HepG2 (cell line): Measurements from ENCODE around the gene RAPSN. TPM values are rescaled to one million over a fixed set of nuclear protein-coding genes. Genes with fewer than 3 reads are reported as not detected.

Experiments used
- BRD4 ChIP-seq: sonication (generic); formaldehyde crosslinking; IDR thresholded peaks from 2 replicates; pipeline ENCODE4 v1.4.0; 2020; ENCODE audit warnings: missing genetic modification reagents
- FOSL1 ChIP-seq: sonication (generic); formaldehyde crosslinking; IDR thresholded peaks from 2 replicates; pipeline ENCODE4 v1.9.0; 2021; ENCODE audit warnings: missing genetic modification reagents, borderline replicate concordance
- GFI1 ChIP-seq: sonication (generic); formaldehyde crosslinking; IDR thresholded peaks from 2 replicates; pipeline ENCODE4 v1.5.0; 2020; ENCODE audit warnings: missing genetic modification reagents, mild to moderate bottlenecking, borderline replicate concordance
- KDM3A ChIP-seq: IDR thresholded peaks from 2 replicates; pipeline ENCODE4 v1.6.1; 2018; ENCODE audit warnings: low read depth, missing compliant biosample characterization
- POGZ ChIP-seq: sonication (generic); formaldehyde crosslinking; IDR thresholded peaks from 2 replicates; pipeline ENCODE4 v1.4.0; 2020; ENCODE audit warnings: mild to moderate bottlenecking, missing genetic modification reagents
- SIX4 ChIP-seq: sonication (generic); formaldehyde crosslinking; IDR thresholded peaks from 2 replicates; pipeline ENCODE4 v1.4.0; 2020; ENCODE audit warnings: missing genetic modification reagents
- TBX2 ChIP-seq: sonication (generic); formaldehyde crosslinking; IDR thresholded peaks from 2 replicates; pipeline ENCODE4 v1.5.0; 2020; ENCODE audit warnings: missing genetic modification reagents, mild to moderate bottlenecking, borderline replicate concordance
- ZBTB1 ChIP-seq: sonication (generic); formaldehyde crosslinking; IDR thresholded peaks from 2 replicates; pipeline ENCODE4 v1.4.0; 2020; ENCODE audit warnings: missing genetic modification reagents, borderline replicate concordance
- ZNF781 ChIP-seq: sonication (generic); formaldehyde crosslinking; IDR thresholded peaks from 2 replicates; pipeline ENCODE4 v1.5.1; 2020; ENCODE audit warnings: borderline replicate concordance, mild to moderate bottlenecking, missing genetic modification reagents; ENCODE audit errors: not compliant biosample characterization
- polyA plus RNA-seq, 8 experiments: library from polyadenylated mRNA; depleted of rRNA in 3 of 8; stranded (reverse) in 7 of 8; unstranded in 1 of 8; fragments of >200 nt; fragmentation: Illumina TruSeq in 4 of 8; extraction: Trizol in 4 of 8; gene quantifications; 2 replicates each; pipeline versions ENCODE4 v1.2.1 to v1.2.3, GENCODE V29; 2011 to 2016; ENCODE audit warnings: low read depth in 4 of 8, missing spikeins in 1 of 8, mixed read lengths in 1 of 8; ENCODE audit not compliant: insufficient read depth in 1 of 8
- total RNA-seq, 5 experiments: library from RNA; depleted of rRNA; stranded (reverse); fragments of >200 nt; fragmentation: Illumina TruSeq; extraction: Trizol; gene quantifications; 2 replicates each; pipeline ENCODE4 v1.2.3, GENCODE V29; 2016; ENCODE audit warnings: low read depth in 1 of 5
- TF ChIP-seq, protein P1 (sequence below): sonication (generic); formaldehyde crosslinking; IDR thresholded peaks from 2 replicates; pipeline ENCODE4 v1.4.0; 2020; ENCODE audit warnings: mild to moderate bottlenecking, missing genetic modification reagents
- TF ChIP-seq, protein P2 (sequence below): sonication (generic); formaldehyde crosslinking; IDR thresholded peaks from 2 replicates; pipeline ENCODE4 v1.4.0; 2020; ENCODE audit warnings: missing genetic modification reagents, borderline replicate concordance
- TF ChIP-seq, protein P3 (sequence below): IDR thresholded peaks from 2 replicates; pipeline ENCODE4 v1.6.1; 2016; ENCODE audit warnings: low read depth, missing genetic modification reagents, missing compliant biosample characterization

Gene RAPSN
- total and polyA plus RNA-seq, 2 of the 13 experiments (the other 11 are each of a cell fraction or from before 2014, with no cell fraction given): 0.15 to 1.2 TPM

DNA sequence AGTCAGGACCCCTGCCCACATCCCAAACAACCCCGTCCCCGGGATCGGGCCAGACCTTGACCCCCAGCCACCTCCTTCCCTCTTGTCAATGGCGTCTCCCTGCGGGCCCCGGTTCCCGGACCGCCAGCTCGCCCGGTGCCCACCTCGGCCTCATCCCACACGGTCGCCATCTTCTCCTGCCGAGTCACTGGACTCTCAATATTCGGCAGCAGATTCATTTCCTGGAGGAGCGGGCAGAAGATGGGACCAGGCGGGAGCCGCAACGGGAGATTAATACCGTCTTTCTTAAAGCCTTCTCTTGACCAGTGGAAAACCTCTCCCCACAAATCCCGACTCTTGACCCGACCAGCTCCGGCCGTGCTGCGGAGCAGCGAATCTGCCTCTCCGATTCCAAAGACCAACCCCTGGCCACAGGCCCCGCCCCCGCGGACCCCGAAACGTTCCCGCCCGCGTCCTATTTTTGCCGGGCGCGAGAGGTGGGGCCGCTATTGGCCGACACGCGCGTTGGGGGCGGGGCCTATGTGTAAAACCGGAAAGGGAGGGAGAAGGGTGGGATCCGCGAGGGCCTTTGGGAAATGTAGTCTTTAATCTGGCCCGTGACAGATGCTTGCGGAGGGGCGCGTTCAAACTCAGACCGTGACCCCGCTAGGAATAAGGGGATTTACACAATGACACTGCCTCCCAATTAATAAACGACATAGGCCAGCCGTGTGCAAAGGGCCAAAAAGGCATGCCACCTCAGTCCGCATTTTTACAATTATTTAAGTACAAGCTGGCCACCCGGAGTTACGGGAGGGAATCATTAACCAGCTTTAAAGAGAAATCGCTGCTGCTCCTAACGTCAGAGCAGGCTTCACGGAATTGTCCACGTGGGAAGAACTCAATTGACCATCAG lies 22.6 kb downstream of the RAPSN start, which contains the start of gene PSMC3 (continued):
- TF ChIP-seq, protein P1, sequence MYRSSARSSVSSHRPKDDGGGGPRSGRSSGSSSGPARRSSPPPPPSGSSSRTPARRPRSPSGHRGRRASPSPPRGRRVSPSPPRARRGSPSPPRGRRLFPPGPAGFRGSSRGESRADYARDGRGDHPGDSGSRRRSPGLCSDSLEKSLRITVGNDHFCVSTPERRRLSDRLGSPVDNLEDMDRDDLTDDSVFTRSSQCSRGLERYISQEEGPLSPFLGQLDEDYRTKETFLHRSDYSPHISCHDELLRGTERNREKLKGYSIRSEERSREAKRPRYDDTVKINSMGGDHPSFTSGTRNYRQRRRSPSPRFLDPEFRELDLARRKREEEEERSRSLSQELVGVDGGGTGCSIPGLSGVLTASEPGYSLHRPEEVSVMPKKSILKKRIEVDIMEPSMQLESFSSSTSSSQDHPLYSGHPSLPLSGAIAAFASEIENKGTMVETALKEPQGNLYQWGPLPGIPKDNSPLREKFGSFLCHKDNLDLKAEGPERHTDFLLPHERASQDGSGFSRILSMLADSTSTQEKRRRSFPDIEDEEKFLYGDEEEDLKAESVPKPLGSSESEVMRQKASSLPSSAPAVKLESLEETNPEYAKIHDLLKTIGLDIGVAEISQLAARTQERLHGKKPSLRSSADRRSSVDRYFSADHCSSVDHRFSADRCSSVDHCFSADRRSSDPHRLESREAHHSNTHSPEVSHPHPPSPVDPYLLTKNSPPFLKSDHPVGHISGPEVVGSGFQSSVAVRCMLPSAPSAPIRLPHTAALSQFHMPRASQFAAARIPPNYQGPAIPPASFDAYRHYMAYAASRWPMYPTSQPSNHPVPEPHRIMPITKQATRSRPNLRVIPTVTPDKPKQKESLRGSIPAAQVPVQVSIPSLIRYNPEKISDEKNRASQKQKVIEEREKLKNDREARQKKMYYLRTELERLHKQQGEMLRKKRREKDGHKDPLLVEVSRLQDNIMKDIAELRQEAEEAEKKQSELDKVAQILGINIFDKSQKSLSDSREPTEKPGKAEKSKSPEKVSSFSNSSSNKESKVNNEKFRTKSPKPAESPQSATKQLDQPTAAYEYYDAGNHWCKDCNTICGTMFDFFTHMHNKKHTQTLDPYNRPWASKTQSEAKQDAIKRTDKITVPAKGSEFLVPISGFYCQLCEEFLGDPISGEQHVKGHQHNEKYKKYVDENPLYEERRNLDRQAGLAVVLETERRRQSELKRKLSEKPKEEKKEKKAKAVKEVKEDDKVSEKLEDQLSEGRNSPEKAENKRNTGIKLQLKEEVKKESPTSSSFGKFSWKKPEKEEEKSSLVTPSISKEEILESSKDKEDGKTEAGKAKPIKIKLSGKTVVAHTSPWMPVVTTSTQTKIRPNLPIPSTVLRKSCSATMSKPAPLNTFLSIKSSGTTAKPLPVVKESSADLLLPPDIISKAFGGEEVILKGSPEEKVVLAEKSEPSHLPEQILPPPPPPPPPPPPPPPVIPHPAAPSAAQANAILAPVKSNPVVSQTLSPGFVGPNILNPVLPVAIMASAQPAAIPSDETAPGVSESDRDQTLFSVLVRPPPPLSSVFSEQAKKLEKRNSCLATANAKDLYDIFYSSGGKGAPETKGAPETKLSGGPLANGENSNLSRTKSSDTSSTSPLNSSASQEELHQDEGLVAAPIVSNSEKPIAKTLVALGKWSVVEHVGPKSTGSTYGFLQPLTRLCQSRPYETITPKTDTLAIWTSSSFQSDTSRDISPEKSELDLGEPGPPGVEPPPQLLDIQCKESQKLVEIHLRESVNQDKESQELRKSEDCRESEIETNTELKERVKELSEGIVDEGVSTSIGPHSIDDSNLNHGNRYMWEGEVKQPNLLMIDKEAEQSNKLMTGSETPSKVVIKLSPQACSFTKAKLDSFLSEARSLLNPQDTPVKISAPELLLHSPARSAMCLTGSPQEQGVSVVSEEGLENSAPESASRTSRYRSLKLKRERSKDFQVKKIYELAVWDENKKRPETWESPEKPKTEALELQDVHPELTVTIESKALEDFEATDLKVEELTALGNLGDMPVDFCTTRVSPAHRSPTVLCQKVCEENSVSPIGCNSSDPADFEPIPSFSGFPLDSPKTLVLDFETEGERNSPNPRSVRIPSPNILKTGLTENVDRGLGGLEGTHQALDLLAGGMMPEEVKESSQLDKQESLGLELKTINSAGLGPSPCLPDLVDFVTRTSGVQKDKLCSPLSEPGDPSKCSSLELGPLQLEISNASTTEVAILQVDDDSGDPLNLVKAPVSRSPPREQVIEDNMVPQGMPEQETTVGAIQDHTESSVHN (CRISPR knock-in tag): peak; percentile 91
- TF ChIP-seq, protein P2, sequence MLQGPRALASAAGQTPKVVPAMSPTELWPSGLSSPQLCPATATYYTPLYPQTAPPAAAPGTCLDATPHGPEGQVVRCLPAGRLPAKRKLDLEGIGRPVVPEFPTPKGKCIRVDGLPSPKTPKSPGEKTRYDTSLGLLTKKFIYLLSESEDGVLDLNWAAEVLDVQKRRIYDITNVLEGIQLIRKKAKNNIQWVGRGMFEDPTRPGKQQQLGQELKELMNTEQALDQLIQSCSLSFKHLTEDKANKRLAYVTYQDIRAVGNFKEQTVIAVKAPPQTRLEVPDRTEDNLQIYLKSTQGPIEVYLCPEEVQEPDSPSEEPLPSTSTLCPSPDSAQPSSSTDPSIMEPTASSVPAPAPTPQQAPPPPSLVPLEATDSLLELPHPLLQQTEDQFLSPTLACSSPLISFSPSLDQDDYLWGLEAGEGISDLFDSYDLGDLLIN (CRISPR knock-in tag): no peak
- no peak for TF ChIP-seq ZBTB1
- peak; percentile 96 for TF ChIP-seq BRD4 (CRISPR knock-in tag)
- 0 out of 2 replicates have a peak, but pooled peaks have one; percentile 20 for TF ChIP-seq SIX4 (CRISPR knock-in tag)
- TF ChIP-seq ZNF781: peak; percentile 47
- TF ChIP-seq, protein P3, sequence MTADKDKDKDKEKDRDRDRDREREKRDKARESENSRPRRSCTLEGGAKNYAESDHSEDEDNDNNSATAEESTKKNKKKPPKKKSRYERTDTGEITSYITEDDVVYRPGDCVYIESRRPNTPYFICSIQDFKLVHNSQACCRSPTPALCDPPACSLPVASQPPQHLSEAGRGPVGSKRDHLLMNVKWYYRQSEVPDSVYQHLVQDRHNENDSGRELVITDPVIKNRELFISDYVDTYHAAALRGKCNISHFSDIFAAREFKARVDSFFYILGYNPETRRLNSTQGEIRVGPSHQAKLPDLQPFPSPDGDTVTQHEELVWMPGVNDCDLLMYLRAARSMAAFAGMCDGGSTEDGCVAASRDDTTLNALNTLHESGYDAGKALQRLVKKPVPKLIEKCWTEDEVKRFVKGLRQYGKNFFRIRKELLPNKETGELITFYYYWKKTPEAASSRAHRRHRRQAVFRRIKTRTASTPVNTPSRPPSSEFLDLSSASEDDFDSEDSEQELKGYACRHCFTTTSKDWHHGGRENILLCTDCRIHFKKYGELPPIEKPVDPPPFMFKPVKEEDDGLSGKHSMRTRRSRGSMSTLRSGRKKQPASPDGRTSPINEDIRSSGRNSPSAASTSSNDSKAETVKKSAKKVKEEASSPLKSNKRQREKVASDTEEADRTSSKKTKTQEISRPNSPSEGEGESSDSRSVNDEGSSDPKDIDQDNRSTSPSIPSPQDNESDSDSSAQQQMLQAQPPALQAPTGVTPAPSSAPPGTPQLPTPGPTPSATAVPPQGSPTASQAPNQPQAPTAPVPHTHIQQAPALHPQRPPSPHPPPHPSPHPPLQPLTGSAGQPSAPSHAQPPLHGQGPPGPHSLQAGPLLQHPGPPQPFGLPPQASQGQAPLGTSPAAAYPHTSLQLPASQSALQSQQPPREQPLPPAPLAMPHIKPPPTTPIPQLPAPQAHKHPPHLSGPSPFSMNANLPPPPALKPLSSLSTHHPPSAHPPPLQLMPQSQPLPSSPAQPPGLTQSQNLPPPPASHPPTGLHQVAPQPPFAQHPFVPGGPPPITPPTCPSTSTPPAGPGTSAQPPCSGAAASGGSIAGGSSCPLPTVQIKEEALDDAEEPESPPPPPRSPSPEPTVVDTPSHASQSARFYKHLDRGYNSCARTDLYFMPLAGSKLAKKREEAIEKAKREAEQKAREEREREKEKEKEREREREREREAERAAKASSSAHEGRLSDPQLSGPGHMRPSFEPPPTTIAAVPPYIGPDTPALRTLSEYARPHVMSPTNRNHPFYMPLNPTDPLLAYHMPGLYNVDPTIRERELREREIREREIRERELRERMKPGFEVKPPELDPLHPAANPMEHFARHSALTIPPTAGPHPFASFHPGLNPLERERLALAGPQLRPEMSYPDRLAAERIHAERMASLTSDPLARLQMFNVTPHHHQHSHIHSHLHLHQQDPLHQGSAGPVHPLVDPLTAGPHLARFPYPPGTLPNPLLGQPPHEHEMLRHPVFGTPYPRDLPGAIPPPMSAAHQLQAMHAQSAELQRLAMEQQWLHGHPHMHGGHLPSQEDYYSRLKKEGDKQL (CRISPR knock-in tag): peak; percentile 41; the same call in 1 of the 2 replicates
- no peak for TF ChIP-seq GFI1
- TF ChIP-seq POGZ (CRISPR knock-in tag): 0 out of 2 replicates have a peak, but pooled peaks have one; percentile 26
- TF ChIP-seq TBX2: peak; percentile 16; the same call in 1 of the 2 replicates
- no peak for TF ChIP-seq FOSL1 (CRISPR knock-in tag)
- 0 out of 2 replicates have a peak, but pooled peaks have one; percentile 45 for TF ChIP-seq KDM3A (CRISPR knock-in tag)
